Stimulated activated CD8-positive, alpha-beta memory T cell treated with anti-CD3 and anti-CD28 coated beads, Interleukin-4, amount 100 ng/mL, for 1 hour (primary cell): Measurements from ENCODE around the gene KRTAP4-3.
"Not testable (repeated sequence)": the region's sequence is repeated elsewhere in the genome, so short reads cannot be mapped to it uniquely, and the experiment has no call there.

Source experiments
- DNase-seq, 2 donors: peaks; one replicate each; pipeline ENCODE4 v3.0.0-alpha.2; 2020; ENCODE audit warnings: low read depth in 2 of 2, low spot score in 1 of 2

KRTAP4-3 gene

GRCh38 chr17:41153856-41154255 lies 14.2 kb downstream of the KRTAP4-3 start:
- DNase-seq: no peak

- DNase-seq: no peak
These were observed 16.5 kb downstream of the KRTAP4-3 start for GRCh38 chr17:41151525-41151924.

- no peak for DNase-seq
These were observed 18.0 kb downstream of the KRTAP4-3 start for GRCh38 chr17:41150026-41150425.

- DNase-seq: no peak
These were observed 18.4 kb downstream of the KRTAP4-3 start, which contains the start of gene KRTAP4-5 for GRCh38 chr17:41149652-41149985. Gene KRTAP4-5 (minus strand): TSS chr17:41149825. CDS start chr17:41149767, 58 bp downstream.

GRCh38 chr17:41148971-41149651 lies 18.9 kb downstream of the KRTAP4-3 start:
- DNase-seq: not testable (repeated sequence)

- DNase-seq: no peak
These were observed 20.4 kb downstream of the KRTAP4-3 start for GRCh38 chr17:41147531-41148204.

- no peak for DNase-seq
These were observed 22.8 kb downstream of the KRTAP4-3 start for GRCh38 chr17:41145261-41145660.

GRCh38 chr17:41144846-41145245 lies 23.2 kb downstream of the KRTAP4-3 start:
- no peak for DNase-seq

- DNase-seq: no peak
These were observed 26.7 kb downstream of the KRTAP4-3 start for GRCh38 chr17:41141361-41141760.

- DNase-seq: no peak
These were observed 27.5 kb downstream of the KRTAP4-3 start, which contains the start of gene KRTAP4-6 for GRCh38 chr17:41140360-41141131. Gene KRTAP4-6 (minus strand): TSS chr17:41140544. CDS start chr17:41140487, 57 bp downstream.

- not testable (repeated sequence) for DNase-seq
These were observed 28.2 kb downstream of the KRTAP4-3 start for GRCh38 chr17:41139865-41140264.

GRCh38 chr17:41133880-41134735 lies 33.9 kb downstream of the KRTAP4-3 start:
- no peak for DNase-seq

GRCh38 chr17:41131979-41132378 lies 36.0 kb downstream of the KRTAP4-3 start:
- DNase-seq: no peak

- no peak for DNase-seq
These were observed 40.6 kb downstream of the KRTAP4-3 start for GRCh38 chr17:41127371-41127770.

GRCh38 chr17:41126412-41126811 lies 41.6 kb downstream of the KRTAP4-3 start:
- DNase-seq: no peak

- no peak for DNase-seq
These were observed 43.0 kb downstream of the KRTAP4-3 start for GRCh38 chr17:41125064-41125463.

GRCh38 chr17:41123991-41124371 lies 44.0 kb downstream of the KRTAP4-3 start, which contains the start of gene KRTAP4-12:
Gene KRTAP4-12 (minus strand): TSS chr17:41124182. CDS start chr17:41124122, 60 bp downstream.
- DNase-seq: not testable (repeated sequence)

- DNase-seq: not testable (repeated sequence)
These were observed 44.6 kb downstream of the KRTAP4-3 start for GRCh38 chr17:41123292-41123990.

- no peak for DNase-seq
These were observed 46.3 kb downstream of the KRTAP4-3 start for GRCh38 chr17:41121742-41122141.
